PC-9 (cell line): ENCODE measurements around the gene TNFAIP3. TPM values are rescaled to one million over a fixed set of nuclear protein-coding genes. Genes with fewer than 3 reads are reported as not detected.
A peak's percentile ranks its signal among the peaks of the same experiment; 100 is the strongest.

Experiments used
- BruUV-seq: library from RNA; stranded (reverse); fragments of 400-500 nt; replicated peaks from 2 replicates; lab custom pipeline; 2021; lab: Mats Ljungman, UMichigan
- CTCF ChIA-PET: fragments of 300-600 bp; sonication (Branson Sonifier 250); formaldehyde crosslinking; loops from one replicate; lab custom pipeline; 2022; ENCODE audit warnings: antibody characterized with exemption; lab: Charles Lee
- POLR2A ChIA-PET: fragments of 300-600 bp; sonication (Branson Sonifier 250); formaldehyde crosslinking; loops from one replicate; lab custom pipeline; 2022; ENCODE audit warnings: antibody characterized with exemption; ENCODE audit not compliant: unreplicated experiment; lab: Charles Lee
- DNase-seq, 2 experiments: peaks; one replicate each; pipeline versions ENCODE4 v3.0.0 to v3.0.0-alpha.2; 2015 to 2022; ENCODE audit warnings: mixed read lengths in 1 of 2
- H2AFZ ChIP-seq: fragments of 200-600 bp; sonication (generic); 2 replicates; pipeline ENCODE4 v1.8.1; 2017; ENCODE audit warnings: antibody characterized with exemption
- H3F3A ChIP-seq: fragments of 200-600 bp; sonication (generic); 2 replicates; pipeline ENCODE4 v1.8.1; 2017; ENCODE audit warnings: antibody characterized with exemption, mild to moderate bottlenecking, low read depth; ENCODE audit not compliant: insufficient read depth
- H3K27ac ChIP-seq: fragments of 200-600 bp; sonication (generic); 2 replicates; pipeline ENCODE4 v1.6.1; 2016; ENCODE audit warnings: mixed run types
- H3K27me3 ChIP-seq: fragments of 200-600 bp; sonication (generic); 2 replicates; pipeline ENCODE4 v1.6.1; 2016; ENCODE audit warnings: low read depth, mixed run types; ENCODE audit not compliant: insufficient read depth
- H3K36me3 ChIP-seq: fragments of 200-600 bp; sonication (generic); 2 replicates; pipeline ENCODE4 v1.6.1; 2016; ENCODE audit warnings: low read depth, mixed run types
- H3K4me1 ChIP-seq: fragments of 200-600 bp; sonication (generic); replicated peaks from 2 replicates; pipeline ENCODE4 v1.6.1; 2016; ENCODE audit warnings: mixed run types; ENCODE audit not compliant: insufficient read depth
- H3K4me2 ChIP-seq: fragments of 200-600 bp; sonication (generic); 2 replicates; pipeline ENCODE4 v1.6.1; 2017; ENCODE audit warnings: mixed run types
- H3K4me3 ChIP-seq: fragments of 200-600 bp; sonication (generic); 2 replicates; pipeline ENCODE4 v1.6.1; 2016; ENCODE audit warnings: mixed run types
- H3K79me2 ChIP-seq: fragments of 200-600 bp; sonication (generic); 2 replicates; pipeline ENCODE4 v1.6.1; 2017; ENCODE audit warnings: low read depth, mixed run types
- H3K9me2 ChIP-seq: fragments of 200-600 bp; sonication (generic); 2 replicates; pipeline ENCODE4 v1.8.1; 2017; ENCODE audit warnings: mild to moderate bottlenecking; ENCODE audit not compliant: insufficient read depth
- H3K9me3 ChIP-seq: fragments of 200-600 bp; sonication (generic); 2 replicates; pipeline ENCODE4 v1.8.1; 2016; ENCODE audit warnings: low read depth; ENCODE audit not compliant: insufficient read depth
- H4K20me1 ChIP-seq: fragments of 200-600 bp; sonication (generic); 2 replicates; pipeline ENCODE4 v1.8.1; 2017; ENCODE audit not compliant: insufficient read depth
- EZH2 ChIP-seq: fragments of 200-600 bp; sonication (generic); IDR thresholded peaks from 2 replicates; pipeline ENCODE4 v1.8.0; 2017; ENCODE audit warnings: antibody characterized with exemption, low read depth
- intact Hi-C: fragments of 100-400 bp; cut with micrococcal nuclease; formaldehyde crosslinking; loops from one replicate; pipeline ENCODE4 v1.10.0; 2022; ENCODE audit not compliant: unreplicated experiment
- total RNA-seq: library from RNA; stranded (reverse); gene quantifications from 2 replicates; pipeline ENCODE4 v1.2.3, GENCODE V29; 2021
- TF ChIP-seq, protein P1 (sequence below): fragments of 200-600 bp; sonication (generic); conservative IDR thresholded peaks from 2 replicates; pipeline ENCODE4 v1.6.1; 2017; ENCODE audit warnings: mixed run types, antibody characterized with exemption, mild to moderate bottlenecking, moderate library complexity

TNFAIP3 gene
- total RNA-seq, 1 experiment from 2014 or later = 7.8 TPM

DNA sequence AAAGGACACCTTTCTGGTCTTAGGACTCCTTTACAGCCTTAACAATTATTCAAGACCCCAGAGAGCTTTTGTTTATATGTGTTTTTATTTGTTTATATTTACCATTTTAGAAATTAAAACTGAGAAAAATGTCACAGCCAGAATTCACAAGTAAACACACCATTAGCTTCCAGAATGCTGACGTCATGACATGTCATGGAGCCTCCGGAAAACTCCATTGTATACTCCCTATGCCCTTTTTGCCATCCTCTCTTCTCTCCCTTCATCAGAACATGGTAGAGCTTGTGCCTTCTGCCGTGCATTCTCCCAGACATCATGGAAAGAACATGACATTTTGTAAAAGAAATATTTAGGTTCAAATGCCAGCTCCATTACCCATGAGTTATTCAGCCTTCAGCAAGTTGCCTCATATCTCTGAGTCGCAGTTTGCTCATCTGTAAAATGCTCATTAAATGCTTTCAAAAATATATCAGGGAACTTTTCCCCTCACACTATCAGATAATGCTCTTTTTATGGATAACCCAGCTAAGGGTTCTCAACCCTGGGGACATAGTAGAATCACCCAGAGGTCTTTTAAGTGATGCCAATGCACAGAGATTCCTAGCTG lies 27.8 kb downstream of the TNFAIP3 start:
- Histone ChIP-seq H3K9me2 (no peaks in the 10 kb centered on the region), H3K4me3 (no peak overlapping the region), H2AFZ (peak overlapping the region; percentile 39; the same call in 1 of the 2 replicates), H4K20me1 (no peaks in the 10 kb centered on the region), H3K27me3 (no peaks in the 10 kb centered on the region), H3K27ac (peak overlapping the region; percentile 23), H3K4me2 (peak overlapping the region; percentile 22; the same call in 1 of the 2 replicates), H3K4me1 (peaks cover 24% of the 10 kb centered on the region), H3K9me3 (peaks cover 4% of the 10 kb centered on the region; the same call in 1 of the 2 replicates), H3F3A (no peaks in the 10 kb centered on the region), H3K79me2 (no peaks in the 10 kb centered on the region), H3K36me3 (no peaks in the 10 kb centered on the region)
- BruUV-seq = no TSS peak
- TF ChIP-seq, protein P1, sequence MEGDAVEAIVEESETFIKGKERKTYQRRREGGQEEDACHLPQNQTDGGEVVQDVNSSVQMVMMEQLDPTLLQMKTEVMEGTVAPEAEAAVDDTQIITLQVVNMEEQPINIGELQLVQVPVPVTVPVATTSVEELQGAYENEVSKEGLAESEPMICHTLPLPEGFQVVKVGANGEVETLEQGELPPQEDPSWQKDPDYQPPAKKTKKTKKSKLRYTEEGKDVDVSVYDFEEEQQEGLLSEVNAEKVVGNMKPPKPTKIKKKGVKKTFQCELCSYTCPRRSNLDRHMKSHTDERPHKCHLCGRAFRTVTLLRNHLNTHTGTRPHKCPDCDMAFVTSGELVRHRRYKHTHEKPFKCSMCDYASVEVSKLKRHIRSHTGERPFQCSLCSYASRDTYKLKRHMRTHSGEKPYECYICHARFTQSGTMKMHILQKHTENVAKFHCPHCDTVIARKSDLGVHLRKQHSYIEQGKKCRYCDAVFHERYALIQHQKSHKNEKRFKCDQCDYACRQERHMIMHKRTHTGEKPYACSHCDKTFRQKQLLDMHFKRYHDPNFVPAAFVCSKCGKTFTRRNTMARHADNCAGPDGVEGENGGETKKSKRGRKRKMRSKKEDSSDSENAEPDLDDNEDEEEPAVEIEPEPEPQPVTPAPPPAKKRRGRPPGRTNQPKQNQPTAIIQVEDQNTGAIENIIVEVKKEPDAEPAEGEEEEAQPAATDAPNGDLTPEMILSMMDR = no peak
- TF ChIP-seq EZH2 = no peak
- POLR2A ChIA-PET = no interaction called here
- peak in 1 of 2 experiments; percentile 57 for DNase-seq
- CTCF ChIA-PET = no interaction called here
- intact Hi-C loops = no loop called here

DNA sequence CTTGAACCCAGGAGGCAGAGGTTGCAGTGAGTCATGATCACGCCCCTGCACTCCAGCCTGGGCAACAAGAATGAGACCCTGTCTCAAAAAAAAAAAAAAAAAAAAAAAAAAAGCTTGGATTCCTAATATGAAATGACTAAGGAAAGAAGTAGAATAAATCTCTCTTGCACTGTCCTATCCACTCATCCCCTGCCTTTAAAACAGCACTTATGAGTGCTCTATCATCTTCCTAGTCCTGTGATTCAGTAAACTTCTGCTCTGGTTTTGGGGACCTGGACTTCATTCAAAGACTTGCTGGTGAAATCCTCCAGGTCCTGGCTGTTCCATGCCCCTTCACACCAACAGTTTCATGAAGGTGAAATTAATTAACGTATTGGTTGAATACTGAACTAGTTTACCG lies 29.6 kb downstream of the TNFAIP3 start:
- Histone ChIP-seq H3K27ac (no peak overlapping the region), H3K4me1 (peaks cover 24% of the 10 kb centered on the region), H3F3A (no peaks in the 10 kb centered on the region), H3K9me3 (peaks cover 4% of the 10 kb centered on the region; the same call in 1 of the 2 replicates), H3K9me2 (no peaks in the 10 kb centered on the region), H2AFZ (no peak overlapping the region), H3K36me3 (no peaks in the 10 kb centered on the region), H4K20me1 (no peaks in the 10 kb centered on the region), H3K4me2 (no peak overlapping the region), H3K4me3 (no peak overlapping the region), H3K27me3 (no peaks in the 10 kb centered on the region), H3K79me2 (no peaks in the 10 kb centered on the region)
- BruUV-seq = no TSS peak
- TF ChIP-seq EZH2 = no peak
- TF ChIP-seq, protein P1 = no peak
- ChIA-PET CTCF (interaction anchor here (0.6 kb wide), 1 partner anchor 158 kb away, joined by 3 read pairs; no protein-coding TSS in a partner anchor), POLR2A (no interaction called here)
- intact Hi-C loops = no loop called here
- no peak for DNase-seq

DNA sequence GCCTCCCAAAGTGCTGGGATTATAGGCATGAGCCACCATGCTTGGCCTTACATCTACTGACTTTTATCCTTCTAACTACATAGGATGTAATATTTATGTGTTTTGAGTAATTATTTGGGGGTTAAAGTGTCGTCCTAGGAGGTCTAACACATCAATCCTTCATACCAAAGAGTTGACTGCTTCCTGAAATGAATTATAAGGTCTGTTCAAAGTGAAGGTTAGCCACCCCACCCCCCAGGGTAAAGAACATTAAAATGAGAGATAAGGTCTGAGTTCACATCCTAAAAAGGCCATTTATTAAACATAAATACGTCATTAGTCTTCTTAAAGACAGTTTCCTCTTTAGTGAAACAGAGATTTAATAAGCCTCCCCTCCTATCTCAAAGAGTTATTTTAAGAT lies 33.8 kb downstream of the TNFAIP3 start:
- H3K79me2 ChIP-seq = no peaks in the 10 kb centered on the region
- no peak overlapping the region for H2AFZ ChIP-seq
- CTCF ChIA-PET = no interaction called here
- TF ChIP-seq, protein P1 = no peak
- no peak for TF ChIP-seq EZH2
- POLR2A ChIA-PET = interaction anchor here (0.7 kb wide), 1 partner anchor 750 kb away, joined by 3 read pairs; no protein-coding TSS in a partner anchor
- H4K20me1 ChIP-seq = no peaks in the 10 kb centered on the region
- H3K4me3 ChIP-seq = no peak overlapping the region
- H3K27me3 ChIP-seq = no peaks in the 10 kb centered on the region
- no peak overlapping the region for H3K4me2 ChIP-seq
- DNase-seq = no peak
- no peaks in the 10 kb centered on the region; the same call in 1 of the 2 replicates for H3K9me3 ChIP-seq
- no peaks in the 10 kb centered on the region for H3K4me1 ChIP-seq
- no peaks in the 10 kb centered on the region for H3F3A ChIP-seq
- no peaks in the 10 kb centered on the region for H3K9me2 ChIP-seq
- no peak overlapping the region for H3K27ac ChIP-seq
- no peaks in the 10 kb centered on the region for H3K36me3 ChIP-seq
- intact Hi-C loops = no loop called here
- BruUV-seq = no TSS peak
